Measurements from ENCODE around the gene IGLL5.
"Not testable (repeated sequence)": the region's sequence is repeated elsewhere in the genome, so short reads cannot be mapped to it uniquely, and the experiment has no call there.

The IGLL5 gene

GRCh38 chr22:22914726-22915669 is 27.4 kb downstream of the IGLL5 start:
- DNase-seq (ENCODE audit: low read depth in 4 of 4, low spot score in 1 of 4): no peak

- DNase-seq (ENCODE audit: low read depth in 4 of 4, low spot score in 1 of 4): no peak
Observed at GRCh38 chr22:22915670-22916035, 28.0 kb downstream of the IGLL5 start.

GRCh38 chr22:22916215-22916951 is 28.8 kb downstream of the IGLL5 start:
- DNase-seq (ENCODE audit: low read depth in 4 of 4, low spot score in 1 of 4): no peak

DNA sequence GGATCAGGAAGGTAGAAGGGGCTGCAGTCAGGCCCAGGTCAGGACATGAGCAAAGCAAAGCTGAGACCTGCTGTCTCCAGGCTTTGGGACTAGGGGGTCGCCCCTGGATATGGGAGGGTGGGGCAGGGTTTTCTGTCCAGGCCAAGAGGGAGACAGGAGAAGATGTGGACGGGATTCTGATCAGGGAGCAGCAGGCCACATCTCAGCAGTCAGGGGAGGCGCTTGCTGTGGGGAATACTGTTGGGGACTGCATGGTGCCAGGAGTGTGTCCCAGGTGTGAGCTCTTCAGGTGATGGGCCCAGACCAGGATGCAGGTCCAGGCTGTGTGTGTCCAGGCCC is 29.3 kb downstream of the IGLL5 start:
- DNase-seq (ENCODE audit: low read depth in 4 of 4, low spot score in 1 of 4): no peak

- no peak for DNase-seq (ENCODE audit: low read depth in 4 of 4, low spot score in 1 of 4)
Observed at GRCh38 chr22:22917377-22917776, 29.8 kb downstream of the IGLL5 start.

- DNase-seq (ENCODE audit: low read depth in 4 of 4, low spot score in 1 of 4): no peak
Observed at GRCh38 chr22:22918297-22918965, 30.8 kb downstream of the IGLL5 start.

GRCh38 chr22:22919041-22919440 is 31.4 kb downstream of the IGLL5 start:
- DNase-seq (ENCODE audit: low read depth in 4 of 4, low spot score in 1 of 4): no peak

GRCh38 chr22:22920104-22920654 is 32.6 kb downstream of the IGLL5 start:
- DNase-seq (ENCODE audit: low read depth in 4 of 4, low spot score in 1 of 4): no peak

- no peak for DNase-seq (ENCODE audit: low read depth in 4 of 4, low spot score in 1 of 4)
Observed at GRCh38 chr22:22920910-22921550, 33.4 kb downstream of the IGLL5 start.

DNA sequence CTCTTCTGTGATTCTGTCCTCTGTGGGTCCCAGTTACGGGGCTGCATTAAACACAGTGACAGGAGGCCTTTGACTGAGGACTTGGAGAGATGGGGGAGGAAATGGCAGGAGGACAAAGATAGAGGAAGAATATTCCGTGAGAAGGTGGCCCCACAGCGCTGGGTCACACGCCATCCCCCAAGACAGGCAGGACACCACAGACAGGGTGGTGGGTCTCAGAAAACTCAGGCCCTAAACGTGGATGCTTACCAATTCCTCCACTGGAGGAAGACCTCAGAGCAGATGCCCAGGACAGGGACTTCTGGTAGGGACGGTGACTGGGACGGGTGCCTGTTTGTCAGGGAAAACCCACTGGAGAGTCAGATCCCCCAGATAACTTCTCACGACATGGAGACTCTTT is 34.0 kb downstream of the IGLL5 start:
- DNase-seq (ENCODE audit: low read depth in 4 of 4, low spot score in 1 of 4): no peak

DNA sequence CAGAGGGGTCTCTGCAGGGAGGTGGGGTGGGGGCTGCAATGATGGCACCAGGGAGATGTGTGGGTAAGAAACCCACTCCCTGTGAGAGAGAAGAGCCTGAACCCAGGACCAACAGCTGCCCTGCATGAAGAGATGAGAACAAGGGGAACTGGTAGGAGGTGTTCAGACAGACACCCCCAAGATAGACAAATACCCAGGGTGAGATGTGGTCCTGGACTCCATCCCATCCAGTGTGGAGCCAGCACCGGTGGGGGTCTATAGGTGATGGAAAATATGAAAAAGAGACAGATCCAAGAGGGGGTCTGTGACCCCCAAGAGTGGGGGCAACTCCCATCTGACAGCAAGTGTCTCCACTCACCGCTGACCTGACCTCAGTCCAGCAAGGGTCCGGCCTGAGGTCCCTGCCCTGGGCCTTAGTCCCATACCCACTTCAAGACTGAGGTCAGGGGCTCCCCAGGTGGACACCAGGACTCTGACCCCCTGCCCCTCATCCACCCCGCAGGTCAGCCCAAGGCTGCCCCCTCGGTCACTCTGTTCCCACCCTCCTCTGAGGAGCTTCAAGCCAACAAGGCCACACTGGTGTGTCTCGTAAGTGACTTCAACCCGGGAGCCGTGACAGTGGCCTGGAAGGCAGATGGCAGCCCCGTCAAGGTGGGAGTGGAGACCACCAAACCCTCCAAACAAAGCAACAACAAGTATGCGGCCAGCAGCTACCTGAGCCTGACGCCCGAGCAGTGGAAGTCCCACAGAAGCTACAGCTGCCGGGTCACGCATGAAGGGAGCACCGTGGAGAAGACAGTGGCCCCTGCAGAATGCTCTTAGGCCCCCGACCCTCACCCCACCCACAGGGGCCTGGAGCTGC is 34.7 kb downstream of the IGLL5 start:
- DNase-seq (ENCODE audit: low read depth in 4 of 4, low spot score in 1 of 4): not testable (repeated sequence)

DNA sequence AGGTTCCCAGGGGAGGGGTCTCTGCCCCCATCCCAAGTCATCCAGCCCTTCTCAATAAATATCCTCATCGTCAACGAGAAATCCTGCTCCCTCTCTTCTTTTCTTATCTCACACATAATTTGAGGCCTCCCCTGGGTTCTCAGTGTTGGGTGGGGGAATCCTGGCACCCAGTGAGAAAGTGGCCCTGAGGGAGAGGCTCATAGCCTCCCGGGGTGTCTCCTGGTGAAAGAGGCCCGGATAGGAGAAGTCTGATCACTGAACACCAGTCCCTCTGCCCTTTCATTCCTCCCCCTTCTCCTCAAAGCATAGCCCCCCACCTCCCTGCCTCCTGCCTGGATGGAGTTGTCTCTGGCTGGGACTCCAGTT is 35.3 kb downstream of the IGLL5 start:
- no peak for DNase-seq (ENCODE audit: low read depth in 4 of 4, low spot score in 1 of 4)

GRCh38 chr22:22923379-22923778 is 35.8 kb downstream of the IGLL5 start:
- no peak for DNase-seq (ENCODE audit: low read depth in 4 of 4, low spot score in 1 of 4)

- DNase-seq (ENCODE audit: low read depth in 4 of 4, low spot score in 1 of 4): no peak
Observed at GRCh38 chr22:22923930-22924329, 36.3 kb downstream of the IGLL5 start.

DNA sequence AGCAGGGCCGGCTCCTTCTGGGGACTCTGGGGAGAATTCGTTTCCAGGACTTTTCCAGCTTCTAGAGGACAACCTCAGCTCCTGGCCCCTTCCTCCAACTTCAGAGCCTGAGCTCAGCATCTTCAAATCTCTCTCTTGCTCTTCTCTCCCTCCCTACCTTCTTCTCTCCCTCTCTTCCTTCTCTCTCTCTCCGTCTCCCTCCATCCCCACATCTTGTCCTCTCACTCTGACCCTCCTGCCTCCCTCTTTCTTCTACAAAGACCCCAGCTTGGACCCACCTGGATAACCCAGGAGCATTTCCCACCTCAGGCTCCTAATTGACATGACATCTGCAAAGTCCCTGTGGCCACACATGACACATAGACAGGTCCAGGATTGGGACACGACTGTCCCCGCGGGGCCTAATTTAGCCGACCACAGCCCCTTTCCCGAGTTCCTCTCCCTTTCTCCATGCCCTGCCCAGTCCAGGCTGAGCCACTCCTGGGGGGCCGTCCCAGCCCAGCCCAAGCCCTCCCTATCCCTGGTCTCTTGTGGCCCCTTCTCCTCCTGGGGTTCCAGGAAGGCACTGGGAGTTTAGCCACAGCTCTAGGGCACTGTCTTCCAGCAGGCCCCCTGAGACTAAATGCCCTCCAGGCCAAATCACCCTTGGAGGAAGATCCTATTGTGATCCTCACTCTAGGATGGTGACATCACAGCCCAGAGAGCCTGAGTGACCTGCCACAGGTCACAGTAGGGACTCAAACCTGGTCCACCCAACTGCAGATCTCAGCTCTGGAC is 36.9 kb downstream of the IGLL5 start:
- DNase-seq (ENCODE audit: low read depth in 4 of 4, low spot score in 1 of 4): no peak

GRCh38 chr22:22925146-22925804 is 37.7 kb downstream of the IGLL5 start:
- no peak for DNase-seq (ENCODE audit: low read depth in 4 of 4, low spot score in 1 of 4)

DNA sequence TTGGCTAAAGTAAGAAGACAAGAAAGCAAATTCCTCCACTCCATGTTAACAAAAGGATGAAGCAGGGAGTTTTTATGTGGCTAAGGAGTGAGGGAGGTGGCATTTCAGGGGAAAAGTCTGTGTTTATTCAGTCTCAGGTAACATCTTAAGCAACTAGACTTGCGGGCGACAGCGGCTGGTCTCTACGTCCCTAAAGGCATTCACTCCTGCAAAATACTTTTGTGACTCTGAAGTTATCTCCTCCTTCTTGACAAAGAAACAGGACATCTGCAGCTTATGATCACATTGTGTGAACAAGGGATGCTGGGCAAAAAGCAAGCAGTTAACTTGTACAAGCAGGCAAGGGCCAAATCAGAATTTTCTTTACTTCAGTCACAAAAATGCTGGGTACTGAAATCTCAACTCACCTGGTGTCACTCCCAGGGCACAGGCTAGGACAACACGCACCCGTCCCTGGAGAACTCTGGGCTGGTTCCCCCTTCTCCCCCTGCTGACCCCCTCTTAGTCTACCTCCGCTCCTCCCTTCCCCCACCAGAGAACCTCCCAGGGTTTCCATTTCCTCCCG is 38.3 kb downstream of the IGLL5 start:
- DNase-seq (ENCODE audit: low read depth in 4 of 4, low spot score in 1 of 4): no peak

DNA sequence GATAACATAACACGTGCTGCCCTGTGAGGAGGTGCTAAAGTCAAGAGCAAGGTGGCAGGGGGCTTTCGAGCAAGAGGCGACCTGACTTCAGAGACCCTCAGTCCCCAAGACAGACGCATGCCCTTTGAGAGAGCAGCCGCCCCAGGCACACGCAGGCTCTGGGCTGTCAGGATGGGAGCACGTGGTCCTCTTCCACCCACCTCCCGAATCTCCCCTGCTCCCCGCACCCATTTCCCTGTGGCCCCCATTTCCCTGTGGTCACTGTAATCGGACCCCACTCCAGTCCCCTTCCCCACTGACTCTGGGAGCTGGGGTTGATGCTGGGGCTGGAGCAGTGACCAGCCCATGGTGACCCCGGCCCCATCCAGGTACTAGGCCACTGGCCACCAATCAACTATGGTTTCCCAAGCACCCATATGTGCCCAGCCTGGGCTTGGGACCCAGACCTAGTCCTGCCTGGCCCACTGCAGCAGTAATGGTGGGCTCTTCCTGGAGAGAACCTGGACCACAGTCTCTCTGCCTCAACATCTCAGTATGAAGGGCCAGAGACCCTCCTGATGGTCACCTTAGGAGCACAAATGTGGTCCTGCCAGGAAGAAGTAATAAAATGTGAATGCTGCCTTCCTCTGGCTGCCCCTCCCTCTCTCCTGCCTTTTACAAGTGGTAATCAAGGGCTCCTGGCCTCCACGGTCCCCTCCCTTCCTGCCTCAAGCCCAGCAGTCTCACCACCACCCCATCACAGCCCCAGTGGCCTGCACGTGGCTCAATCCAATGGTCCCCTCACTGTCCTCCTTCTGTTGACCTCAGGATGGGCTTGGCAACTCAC is 39.0 kb downstream of the IGLL5 start:
- DNase-seq (ENCODE audit: low read depth in 4 of 4, low spot score in 1 of 4): no peak

All from stimulated activated CD4-positive, alpha-beta T cell treated with anti-CD3 and anti-CD28 coated beads, Interleukin-1b, Interleukin-23, amount 100 ng/mL, for 24 hours (primary cell).